Measurements from ENCODE around the gene CCL7. TPM values are rescaled to one million over a fixed set of nuclear protein-coding genes. Genes with fewer than 3 reads are reported as not detected.

Gene CCL7
- total RNA-seq, 4 donors from 2014 or later, result not detected

- peak; percentile 43 to 85 (median 70) for DNase-seq
- no peaks in the 10 kb centered on the region for H3K9me3 ChIP-seq
- H3K36me3 ChIP-seq, result no peaks in the 10 kb centered on the region
- no peak overlapping the region for H3K4me3 ChIP-seq
- no peaks in the 10 kb centered on the region for H3K27me3 ChIP-seq
- H3K27ac ChIP-seq, result peak overlapping the region; percentile 55 to 84 (median 64)
- peaks cover 0 to 55% (median 10%) of the 10 kb centered on the region in 4 donors for H3K4me1 ChIP-seq
- TF ChIP-seq CTCF (IDR thresholded peaks at IDR 0.05) (no peak), POLR2A (IDR thresholded peaks at IDR 0.05) (no peak)
Observed at GRCh38 chr17:34252444-34253138, 17.4 kb upstream of the CCL7 start.

- Histone ChIP-seq H3K36me3 (no peaks in the 10 kb centered on the region), H3K4me3 (no peak overlapping the region), H3K9me3 (no peaks in the 10 kb centered on the region), H3K27ac (peak overlapping the region in 3 of 4 donors; percentile 63 to 84 (median 65)), H3K27me3 (no peaks in the 10 kb centered on the region), H3K4me1 (peaks cover 0 to 54% (median 10%) of the 10 kb centered on the region in 4 donors)
- no peak for DNase-seq
- TF ChIP-seq POLR2A (IDR thresholded peaks at IDR 0.05) (no peak), CTCF (IDR thresholded peaks at IDR 0.05) (no peak)
Observed at GRCh38 chr17:34253139-34253525, 16.9 kb upstream of the CCL7 start.

- H3K27ac ChIP-seq, result peak overlapping the region; percentile 60 to 84 (median 64)
- H3K27me3 ChIP-seq, result no peaks in the 10 kb centered on the region
- H3K4me3 ChIP-seq, result no peak overlapping the region
- H3K36me3 ChIP-seq, result no peaks in the 10 kb centered on the region
- no peak for DNase-seq
- TF ChIP-seq CTCF (IDR thresholded peaks at IDR 0.05), result no peak
- no peak for TF ChIP-seq POLR2A (IDR thresholded peaks at IDR 0.05)
- peaks cover 0 to 44% (median 10%) of the 10 kb centered on the region in 4 donors for H3K4me1 ChIP-seq
- no peaks in the 10 kb centered on the region for H3K9me3 ChIP-seq
Observed at GRCh38 chr17:34254146-34254545, 15.9 kb upstream of the CCL7 start.

- Histone ChIP-seq H3K36me3 (no peaks in the 10 kb centered on the region), H3K27me3 (no peaks in the 10 kb centered on the region), H3K4me3 (peak within 1 kb of the TSS; percentile 7 to 37 (median 15)), H3K4me1 (peaks cover 0 to 38% (median 10%) of the 10 kb centered on the region in 4 donors), H3K27ac (peak within 1 kb of the TSS; percentile 60 to 84 (median 60)), H3K9me3 (no peaks in the 10 kb centered on the region)
- TF ChIP-seq CTCF (IDR thresholded peaks at IDR 0.05) (no peak), POLR2A (IDR thresholded peaks at IDR 0.05) (peak in 1 of 2 donors; percentile 25)
- DNase-seq, result peak in 2 of 3 donors; percentile 26 to 72
Observed at GRCh38 chr17:34254651-34255380, 15.2 kb upstream of the CCL7 start, which contains the start of gene CCL2. TSS of gene CCL2 (plus strand) at chr17:34255285. CDS start at chr17:34255350, 65 bp downstream.

GRCh38 chr17:34255381-34255732, 14.7 kb upstream of the CCL7 start:
- TF ChIP-seq CTCF (IDR thresholded peaks at IDR 0.05), result no peak
- no peak for TF ChIP-seq POLR2A (IDR thresholded peaks at IDR 0.05)
- DNase-seq, result no peak
- Histone ChIP-seq H3K4me1 (peaks cover 0 to 33% (median 10%) of the 10 kb centered on the region in 4 donors), H3K4me3 (peak overlapping the region; percentile 7 to 37 (median 15)), H3K27ac (peak overlapping the region; percentile 60 to 84 (median 60)), H3K36me3 (no peaks in the 10 kb centered on the region), H3K9me3 (no peaks in the 10 kb centered on the region), H3K27me3 (no peaks in the 10 kb centered on the region)
